HUES64 (cell line): ENCODE measurements around the gene GCK.

Experiments used
- H3K27ac ChIP-seq: 2 replicates; pipeline ENCODE4 v1.7.0; 2013; ENCODE audit warnings: low read depth, low read length, inconsistent platforms
- H3K27me3 ChIP-seq: 2 replicates; pipeline ENCODE4 v1.6.1; 2013; ENCODE audit warnings: mild to moderate bottlenecking, low read length; ENCODE audit not compliant: insufficient read depth
- H3K36me3 ChIP-seq: 2 replicates; pipeline ENCODE4 v1.6.1; 2013; ENCODE audit warnings: mild to moderate bottlenecking, low read length; ENCODE audit not compliant: insufficient read depth
- H3K4me1 ChIP-seq: 2 replicates; pipeline ENCODE4 v1.6.1; 2013; ENCODE audit warnings: mild to moderate bottlenecking, low read length, moderate library complexity; ENCODE audit not compliant: insufficient read depth
- H3K4me3 ChIP-seq: 2 replicates; pipeline ENCODE4 v1.5.1; 2013; ENCODE audit warnings: mild to moderate bottlenecking, low read length, moderate library complexity
- H3K9ac ChIP-seq: 2 replicates; pipeline ENCODE4 v1.6.1; 2013; ENCODE audit warnings: mild to moderate bottlenecking, low read depth, low read length
- H3K9me3 ChIP-seq: 2 replicates; pipeline ENCODE4 v1.6.1; 2013; ENCODE audit warnings: low read depth, low read length; ENCODE audit not compliant: insufficient read depth
- WGBS: fragments of 150-250, 120-280 bp; methylation state at CpG from one replicate; pipeline ENCODE4 v1.1.7; 2013; ENCODE audit warnings: missing lambda C conversion rate; 5-methylcytosine and 5-hydroxymethylcytosine counted together

GCK gene

GRCh38 chr7:44213877-44214388 is 24.7 kb upstream of the GCK start:
- H3K36me3 ChIP-seq: peaks cover 46% of the 10 kb centered on the region
- H3K9me3 ChIP-seq: no peaks in the 10 kb centered on the region
- H3K27ac ChIP-seq: peak overlapping the region; percentile 71
- H3K4me1 ChIP-seq: peaks cover 20% of the 10 kb centered on the region
- no peak overlapping the region for H3K4me3 ChIP-seq
- H3K27me3 ChIP-seq: no peaks in the 10 kb centered on the region
- 74% methylated on average over 9 of the region's 9 CpGs for WGBS
- H3K9ac ChIP-seq: peak overlapping the region; percentile 42

GRCh38 chr7:44213206-44213876 is 24.1 kb upstream of the GCK start:
- H3K36me3 ChIP-seq: peaks cover 52% of the 10 kb centered on the region
- 0 out of 2 replicates have a peak overlapping the region, but pooled peaks have one; percentile 42 for H3K9ac ChIP-seq
- H3K27ac ChIP-seq: peak overlapping the region; percentile 71; the same call in 1 of the 2 replicates

GRCh38 chr7:44212581-44213184 is 23.4 kb upstream of the GCK start:
- Histone ChIP-seq H3K4me1 (peaks cover 10% of the 10 kb centered on the region; the same call in 1 of the 2 replicates), H3K9ac (no peak overlapping the region), H3K9me3 (no peaks in the 10 kb centered on the region), H3K36me3 (peaks cover 58% of the 10 kb centered on the region), H3K4me3 (no peak overlapping the region), H3K27ac (no peak overlapping the region), H3K27me3 (no peaks in the 10 kb centered on the region)
- 92% methylated on average over 6 of the region's 7 CpGs for WGBS

More at GRCh38 chr7:44213206-44213876, 24.1 kb upstream of the GCK start:
- WGBS: 94% methylated on average over 3 of the region's 3 CpGs
- Histone ChIP-seq H3K4me3 (no peak overlapping the region), H3K27me3 (no peaks in the 10 kb centered on the region), H3K4me1 (peaks cover 14% of the 10 kb centered on the region), H3K9me3 (no peaks in the 10 kb centered on the region)

- Histone ChIP-seq H3K9me3 (no peaks in the 10 kb centered on the region), H3K9ac (no peak overlapping the region), H3K4me3 (no peak overlapping the region), H3K27ac (no peak overlapping the region), H3K27me3 (no peaks in the 10 kb centered on the region), H3K36me3 (peaks cover 65% of the 10 kb centered on the region), H3K4me1 (peaks cover 10% of the 10 kb centered on the region; the same call in 1 of the 2 replicates)
- 90% methylated on average over 6 of the region's 6 CpGs for WGBS
Measured at GRCh38 chr7:44212018-44212417, 22.8 kb upstream of the GCK start.

- Histone ChIP-seq H3K36me3 (peaks cover 73% of the 10 kb centered on the region), H3K9me3 (no peaks in the 10 kb centered on the region), H3K27ac (no peak overlapping the region), H3K4me3 (no peak overlapping the region), H3K4me1 (peaks cover 10% of the 10 kb centered on the region; the same call in 1 of the 2 replicates), H3K9ac (no peak overlapping the region), H3K27me3 (no peaks in the 10 kb centered on the region)
- WGBS: 95% methylated on average over 10 of the region's 10 CpGs
Measured at GRCh38 chr7:44211126-44211675, 22.0 kb upstream of the GCK start.

GRCh38 chr7:44210107-44210506 is 20.9 kb upstream of the GCK start:
- H3K4me1 ChIP-seq: peaks cover 10% of the 10 kb centered on the region; the same call in 1 of the 2 replicates
- no peaks in the 10 kb centered on the region for H3K9me3 ChIP-seq
- no peaks in the 10 kb centered on the region for H3K27me3 ChIP-seq
- peaks cover 84% of the 10 kb centered on the region for H3K36me3 ChIP-seq
- WGBS: 90% methylated on average over 5 of the region's 5 CpGs
- H3K27ac ChIP-seq: no peak overlapping the region
- H3K4me3 ChIP-seq: no peak overlapping the region
- no peak overlapping the region for H3K9ac ChIP-seq

- H3K4me3 ChIP-seq: no peak overlapping the region
- H3K27ac ChIP-seq: no peak overlapping the region
- H3K36me3 ChIP-seq: peaks cover 89% of the 10 kb centered on the region
- H3K4me1 ChIP-seq: no peaks in the 10 kb centered on the region
- H3K9ac ChIP-seq: no peak overlapping the region
- H3K27me3 ChIP-seq: no peaks in the 10 kb centered on the region
- H3K9me3 ChIP-seq: no peaks in the 10 kb centered on the region
- 92% methylated on average over 7 of the region's 7 CpGs for WGBS
Measured at GRCh38 chr7:44208085-44208484, 18.8 kb upstream of the GCK start.

GRCh38 chr7:44206008-44206407 is 16.8 kb upstream of the GCK start:
- Histone ChIP-seq H3K4me3 (no peak overlapping the region), H3K36me3 (peaks cover 69% of the 10 kb centered on the region), H3K27ac (no peak overlapping the region), H3K9me3 (no peaks in the 10 kb centered on the region), H3K27me3 (no peaks in the 10 kb centered on the region), H3K4me1 (peaks cover 7% of the 10 kb centered on the region), H3K9ac (no peak overlapping the region)
- WGBS: 94% methylated on average over 5 of the region's 5 CpGs

- peaks cover 10% of the 10 kb centered on the region; the same call in 1 of the 2 replicates for H3K27me3 ChIP-seq
- H3K36me3 ChIP-seq: peaks cover 27% of the 10 kb centered on the region
- peaks cover 7% of the 10 kb centered on the region for H3K4me1 ChIP-seq
- H3K9me3 ChIP-seq: no peaks in the 10 kb centered on the region
- H3K9ac ChIP-seq: peak overlapping the region; percentile 48
- 20% methylated on average over 8 of the region's 8 CpGs for WGBS
- H3K27ac ChIP-seq: no peak overlapping the region
- H3K4me3 ChIP-seq: peak overlapping the region; percentile 86
Measured at GRCh38 chr7:44201813-44202212, 12.6 kb upstream of the GCK start.

GRCh38 chr7:44200699-44201461 is 11.6 kb upstream of the GCK start, which contains the start of gene YKT6:
YKT6 (plus strand) TSS chr7:44200978; CDS start chr7:44201136, 158 bp downstream.
- H3K27ac ChIP-seq: no peak within 1 kb of the TSS; the same call in 1 of the 2 replicates
- H3K27me3 ChIP-seq: peaks cover 10% of the 10 kb centered on the region; the same call in 1 of the 2 replicates
- H3K9me3 ChIP-seq: no peaks in the 10 kb centered on the region
- H3K4me1 ChIP-seq: peaks cover 7% of the 10 kb centered on the region
- peaks cover 18% of the 10 kb centered on the region for H3K36me3 ChIP-seq
- H3K9ac ChIP-seq: peak within 1 kb of the TSS; percentile 72
- under 1% methylated on average over 58 of the region's 58 CpGs for WGBS
- H3K4me3 ChIP-seq: peak within 1 kb of the TSS; percentile 86
